CD4-positive, alpha-beta T cell (primary cell): ENCODE measurements around the gene OR4C15. TPM values are rescaled to one million over a fixed set of nuclear protein-coding genes. Genes with fewer than 3 reads are reported as not detected.

Source experiments
- ATAC-seq: fragments of 200-7000 bp; cut with Tn5 transposase; one replicate; pipeline ENCODE4 v1.10.0; 2022; ENCODE audit warnings: mild to moderate bottlenecking; ENCODE audit not compliant: poor library complexity
- CTCF ChIA-PET: fragments of 350-600 bp; sonication (Branson Sonifier 250); formaldehyde crosslinking; loops from one replicate; lab custom pipeline; 2021; ENCODE audit warnings: antibody characterized with exemption, inconsistent platforms; lab: Charles Lee
- POLR2A ChIA-PET: fragments of 350-600 bp; sonication (Branson Sonifier 250); formaldehyde crosslinking; loops from one replicate; lab custom pipeline; 2021; ENCODE audit warnings: antibody characterized with exemption, inconsistent platforms; lab: Charles Lee
- DNase-seq, 14 experiments: peaks; one replicate each; pipeline ENCODE4 v3.0.0-alpha.2; 2013 to 2020; ENCODE audit warnings: mixed read lengths in 2 of 14
- H3K27ac ChIP-seq, 2 donors: one replicate each; pipeline versions ENCODE4 v1.5.1 to v1.7.0; 2013; ENCODE audit warnings: low read length in 2 of 2, low read depth in 1 of 2, mild to moderate bottlenecking in 1 of 2
- H3K27me3 ChIP-seq, 2 experiments: 1 replicate in 1 of 2; 2 replicates in 1 of 2; pipeline versions ENCODE4 v1.6.1 to v1.7.0; 2013; ENCODE audit warnings: low read length in 2 of 2, control low read depth in 1 of 2, mild to moderate bottlenecking in 1 of 2, moderate library complexity in 1 of 2; ENCODE audit not compliant: insufficient read depth in 2 of 2, control insufficient read depth in 1 of 2
- H3K36me3 ChIP-seq: one replicate; pipeline ENCODE4 v1.6.1; 2013; ENCODE audit warnings: low read length, control low read depth; ENCODE audit not compliant: insufficient read depth
- H3K4me1 ChIP-seq: one replicate; pipeline ENCODE4 v1.6.1; 2013; ENCODE audit warnings: low read length, control low read depth; ENCODE audit not compliant: insufficient read depth
- H3K4me3 ChIP-seq: one replicate; pipeline ENCODE4 v1.5.1; 2013; ENCODE audit warnings: mild to moderate bottlenecking, low read length, moderate library complexity
- H3K9me3 ChIP-seq, 2 experiments: 1 replicate in 1 of 2; 2 replicates in 1 of 2; pipeline versions ENCODE4 v1.6.1 to v1.7.0; 2013; ENCODE audit warnings: low read length in 2 of 2, mild to moderate bottlenecking in 2 of 2, control low read depth in 1 of 2, moderate library complexity in 1 of 2; ENCODE audit not compliant: control insufficient read depth in 1 of 2, insufficient read depth in 1 of 2
- H3K27ac Mint-ChIP-seq: one replicate; pipeline ENCODE4 v1.8.0; 2020; ENCODE audit warnings: mixed read lengths
- H3K27me3 Mint-ChIP-seq: one replicate; pipeline ENCODE4 v1.8.0; 2021; ENCODE audit warnings: mixed read lengths
- H3K36me3 Mint-ChIP-seq: one replicate; pipeline ENCODE4 v1.8.0; 2021; ENCODE audit warnings: low read depth, mixed read lengths
- H3K4me1 Mint-ChIP-seq: one replicate; pipeline ENCODE4 v1.8.0; 2021; ENCODE audit warnings: low read depth, mixed read lengths
- H3K4me3 Mint-ChIP-seq: one replicate; pipeline ENCODE4 v1.8.0; 2020; ENCODE audit warnings: mild to moderate bottlenecking, mixed read lengths
- H3K9me3 Mint-ChIP-seq: one replicate; pipeline ENCODE4 v1.8.0; 2020; ENCODE audit warnings: mixed read lengths
- intact Hi-C, 2 experiments: fragments of 100-400 bp; cut with DNase I in 1 of 2; cut with micrococcal nuclease in 1 of 2; formaldehyde crosslinking; loops; one replicate each; pipeline versions ENCODE4 v1.15.1 to v1.9.0; 2023 to 2025; cut with DNase I, micrococcal nuclease
- polyA plus RNA-seq, 2 donors: library from polyadenylated mRNA; unstranded; fragments of 120-200 nt; gene quantifications; one replicate each; pipeline ENCODE4 v1.2.1, GENCODE V29; 2013
- total RNA-seq, 174 experiments: library from RNA in 2 of 174; stranded (reverse) in 2 of 174; gene quantifications; one replicate each; pipeline ENCODE4 v1.2.3 and lab custom pipeline; 2021 to 2026
- TF ChIP-seq, protein P1 (sequence below): fragments of 200-600 bp; IDR thresholded peaks from one replicate; pipeline ENCODE4 v1.8.0; 2022; ENCODE audit warnings: antibody characterized with exemption, mild to moderate bottlenecking

The OR4C15 gene
- total RNA-seq (not detected), total RNA-seq (lab: John Stamatoyannopoulos, UW) (0 to 0.08 (median 0) reads per million in 172 experiments)
- not detected for polyA plus RNA-seq (2013, experiment 1 of 2)
- polyA plus RNA-seq (2013, experiment 2 of 2) = not detected

DNA sequence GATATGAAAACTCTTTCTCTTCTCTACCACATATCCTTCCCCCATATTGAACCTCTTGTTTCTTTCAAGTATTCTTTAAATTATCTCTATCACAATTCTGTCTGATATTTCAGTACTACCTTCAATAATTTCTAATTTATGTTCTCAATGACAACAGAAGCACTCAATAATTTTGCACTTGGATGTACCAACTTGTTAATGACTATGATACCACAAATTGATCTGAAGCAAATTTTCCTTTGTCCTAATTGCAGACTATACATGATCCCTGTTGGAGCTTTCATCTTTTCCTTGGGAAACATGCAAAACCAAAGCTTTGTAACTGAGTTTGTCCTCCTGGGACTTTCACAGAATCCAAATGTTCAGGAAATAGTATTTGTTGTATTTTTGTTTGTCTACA is at the start of gene OR4C15:
Gene OR4C15, plus strand, starts transcription at position 301 of the 400 bp plus-strand sequence. Its CDS starts 0 bp downstream, at position 301.
- Histone ChIP-seq H3K27ac (no peak within 1 kb of the TSS), H3K27me3 (no peaks in the 10 kb centered on the region), H3K4me1 (no peaks in the 10 kb centered on the region), H3K36me3 (no peaks in the 10 kb centered on the region), H3K4me3 (no peak within 1 kb of the TSS), H3K9me3 (peaks cover 4 to 13% of the 10 kb centered on the region in 2 experiments)
- no peaks in the 10 kb centered on the region for H3K27me3 Mint-ChIP-seq
- H3K36me3 Mint-ChIP-seq = no peaks in the 10 kb centered on the region
- DNase-seq = no peak
- H3K27ac Mint-ChIP-seq = no peak within 1 kb of the TSS
- intact Hi-C loops = no loop called here
- no peak within 1 kb of the TSS for H3K4me3 Mint-ChIP-seq
- H3K9me3 Mint-ChIP-seq = peaks cover 8% of the 10 kb centered on the region
- H3K4me1 Mint-ChIP-seq = no peaks in the 10 kb centered on the region
- TF ChIP-seq, protein P1, sequence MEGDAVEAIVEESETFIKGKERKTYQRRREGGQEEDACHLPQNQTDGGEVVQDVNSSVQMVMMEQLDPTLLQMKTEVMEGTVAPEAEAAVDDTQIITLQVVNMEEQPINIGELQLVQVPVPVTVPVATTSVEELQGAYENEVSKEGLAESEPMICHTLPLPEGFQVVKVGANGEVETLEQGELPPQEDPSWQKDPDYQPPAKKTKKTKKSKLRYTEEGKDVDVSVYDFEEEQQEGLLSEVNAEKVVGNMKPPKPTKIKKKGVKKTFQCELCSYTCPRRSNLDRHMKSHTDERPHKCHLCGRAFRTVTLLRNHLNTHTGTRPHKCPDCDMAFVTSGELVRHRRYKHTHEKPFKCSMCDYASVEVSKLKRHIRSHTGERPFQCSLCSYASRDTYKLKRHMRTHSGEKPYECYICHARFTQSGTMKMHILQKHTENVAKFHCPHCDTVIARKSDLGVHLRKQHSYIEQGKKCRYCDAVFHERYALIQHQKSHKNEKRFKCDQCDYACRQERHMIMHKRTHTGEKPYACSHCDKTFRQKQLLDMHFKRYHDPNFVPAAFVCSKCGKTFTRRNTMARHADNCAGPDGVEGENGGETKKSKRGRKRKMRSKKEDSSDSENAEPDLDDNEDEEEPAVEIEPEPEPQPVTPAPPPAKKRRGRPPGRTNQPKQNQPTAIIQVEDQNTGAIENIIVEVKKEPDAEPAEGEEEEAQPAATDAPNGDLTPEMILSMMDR = no peak
- CTCF ChIA-PET = no interaction called here
- POLR2A ChIA-PET = no interaction called here
- ATAC-seq = no peak

DNA sequence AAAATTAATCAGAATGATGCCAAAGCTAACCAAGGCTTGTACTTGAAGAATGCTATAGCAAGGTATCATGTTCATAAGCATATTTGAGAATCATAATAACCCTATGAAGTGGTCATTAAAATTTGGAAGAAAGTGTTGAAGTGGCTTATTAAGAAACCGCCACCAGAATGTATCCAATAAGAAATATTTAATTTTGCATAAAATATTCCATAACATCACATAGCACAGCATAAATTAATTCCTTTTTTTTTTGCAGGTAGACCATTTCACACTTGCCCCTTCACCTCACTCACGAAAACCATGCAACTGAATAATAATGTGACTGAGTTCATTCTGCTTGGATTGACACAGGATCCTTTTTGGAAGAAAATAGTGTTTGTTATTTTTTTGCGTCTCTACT is 17.6 kb downstream of the OR4C15 start, which contains the start of gene OR4C16:
Gene OR4C16, plus strand, starts transcription at position 301 of the 400 bp plus-strand sequence. Its CDS starts 0 bp downstream, at position 301.
- Mint-ChIP-seq H3K27me3 (no peaks in the 10 kb centered on the region), H3K27ac (no peak within 1 kb of the TSS), H3K9me3 (peaks cover 28% of the 10 kb centered on the region), H3K4me3 (no peak within 1 kb of the TSS), H3K36me3 (no peaks in the 10 kb centered on the region), H3K4me1 (no peaks in the 10 kb centered on the region)
- intact Hi-C loops = loop anchor here in 1 of 2 experiments (10.0 kb wide), 1 partner anchor 57 kb away; no protein-coding TSS in a partner anchor
- ChIA-PET CTCF (no interaction called here), POLR2A (no interaction called here)
- TF ChIP-seq, protein P1 = no peak
- no peaks in the 10 kb centered on the region for H3K4me1 ChIP-seq
- H3K4me3 ChIP-seq = no peak within 1 kb of the TSS
- no peaks in the 10 kb centered on the region for H3K36me3 ChIP-seq
- DNase-seq (no peak), ATAC-seq (no peak)
- no peak within 1 kb of the TSS for H3K27ac ChIP-seq
- H3K27me3 ChIP-seq = no peaks in the 10 kb centered on the region
- peaks cover 9 to 11% of the 10 kb centered on the region in 2 experiments for H3K9me3 ChIP-seq

DNA sequence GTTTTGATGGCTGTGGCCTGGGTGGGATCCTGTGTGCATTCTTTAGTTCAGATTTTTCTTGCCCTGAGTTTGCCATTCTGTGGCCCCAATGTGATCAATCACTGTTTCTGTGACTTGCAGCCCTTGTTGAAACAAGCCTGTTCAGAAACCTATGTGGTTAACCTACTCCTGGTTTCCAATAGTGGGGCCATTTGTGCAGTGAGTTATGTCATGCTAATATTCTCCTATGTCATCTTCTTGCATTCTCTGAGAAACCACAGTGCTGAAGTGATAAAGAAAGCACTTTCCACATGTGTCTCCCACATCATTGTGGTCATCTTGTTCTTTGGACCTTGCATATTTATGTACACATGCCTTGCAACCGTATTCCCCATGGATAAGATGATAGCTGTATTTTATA is 18.3 kb downstream of the OR4C15 start:
- TF ChIP-seq, protein P1 = no peak
- H3K4me1 Mint-ChIP-seq = no peaks in the 10 kb centered on the region
- Histone ChIP-seq H3K9me3 (peaks cover 15 to 17% of the 10 kb centered on the region in 2 experiments), H3K4me3 (no peak overlapping the region), H3K36me3 (no peaks in the 10 kb centered on the region), H3K27me3 (no peaks in the 10 kb centered on the region), H3K27ac (no peak overlapping the region), H3K4me1 (no peaks in the 10 kb centered on the region)
- ChIA-PET CTCF (no interaction called here), POLR2A (no interaction called here)
- DNase-seq (no peak), ATAC-seq (no peak)
- no peaks in the 10 kb centered on the region for H3K36me3 Mint-ChIP-seq
- no peak overlapping the region for H3K4me3 Mint-ChIP-seq
- intact Hi-C loops = loop anchor here in 1 of 2 experiments (10.0 kb wide), 1 partner anchor 58 kb away; no protein-coding TSS in a partner anchor
- H3K27ac Mint-ChIP-seq = no peak overlapping the region
- H3K27me3 Mint-ChIP-seq = no peaks in the 10 kb centered on the region
- H3K9me3 Mint-ChIP-seq = peaks cover 31% of the 10 kb centered on the region

Other genes starting within 250 kb of the OR4C15 start
- not detected for gene OR4A16, start 211.3 kb upstream of the OR4C15 start, total RNA-seq
- not detected for gene OR4A15, start 186.5 kb upstream of the OR4C15 start, total RNA-seq
- gene OR4C16, start 17.7 kb downstream of the OR4C15 start, total RNA-seq = not detected
- not detected for gene OR4C11, start 53.2 kb downstream of the OR4C15 start, total RNA-seq
- gene OR4P4, start 80.6 kb downstream of the OR4C15 start, total RNA-seq = not detected
- gene OR4S2, start 93.9 kb downstream of the OR4C15 start, total RNA-seq = not detected
- gene OR4C6, start 107.7 kb downstream of the OR4C15 start, total RNA-seq = not detected
- not detected for gene OR5D13, start 219.0 kb downstream of the OR4C15 start, total RNA-seq
- not detected for gene OR5D14, start 241.1 kb downstream of the OR4C15 start, total RNA-seq